Prostate gland (tissue), 2 donors: ENCODE results near the gene LRPPRC. TPM values are rescaled to one million over a fixed set of nuclear protein-coding genes. Genes with fewer than 3 reads are reported as not detected.
"Not testable (repeated sequence)": the region's sequence is repeated elsewhere in the genome, so short reads cannot be mapped to it uniquely, and the experiment has no call there.

Source experiments
- DNase-seq: peaks from one replicate; pipeline ENCODE4 v3.0.0-alpha.2; 2019; ENCODE audit warnings: low spot score
- H3K27ac ChIP-seq, 2 donors: fragments of 200-600 bp; sonication (generic); 2 replicates each; pipeline ENCODE4 v1.5.1; 2017 to 2019
- H3K27me3 ChIP-seq: fragments of 200-600 bp; sonication (generic); replicated peaks from 2 replicates; pipeline ENCODE4 v1.5.1; 2019; ENCODE audit not compliant: insufficient read depth
- H3K36me3 ChIP-seq, 2 donors: fragments of 200-600 bp; sonication (generic); 1 replicate in 1 of 2; 2 replicates in 1 of 2; pipeline versions ENCODE4 v1.5.1 to v1.8.1; 2017 to 2019
- H3K4me1 ChIP-seq: fragments of 200-600 bp; sonication (generic); replicated peaks from 2 replicates; pipeline ENCODE4 v1.5.1; 2019
- H3K4me3 ChIP-seq, 2 donors: fragments of 200-600 bp; sonication (generic); 2 replicates each; pipeline ENCODE4 v1.5.1; 2017 to 2019
- H3K9me3 ChIP-seq: fragments of 200-600 bp; sonication (generic); 2 replicates; pipeline ENCODE4 v1.5.1; 2017
- CTCF ChIP-seq, 4 experiments: fragments of 200-600 bp in 2 of 4; fragments of 450-650 bp in 2 of 4; sonication (generic) in 2 of 4; IDR thresholded peaks; 1 replicate in 3 of 4; 2 replicates in 1 of 4; pipeline ENCODE4 v1.5.1; 2016 to 2019; ENCODE audit warnings: antibody characterized with exemption in 4 of 4, mild to moderate bottlenecking in 2 of 4, moderate library complexity in 2 of 4
- POLR2A ChIP-seq: fragments of 450-650 bp; IDR thresholded peaks from one replicate; pipeline ENCODE4 v1.6.1; 2016; ENCODE audit warnings: antibody characterized with exemption, mild to moderate bottlenecking
- POLR2AphosphoS5 ChIP-seq: sonication (generic); formaldehyde crosslinking; IDR thresholded peaks from one replicate; pipeline ENCODE4 v1.6.1; 2017; ENCODE audit warnings: antibody characterized with exemption
- WGBS: methylation state at CpG from one replicate; pipeline ENCODE4 v1.1.5; 2018; 5-methylcytosine and 5-hydroxymethylcytosine counted together
- intact Hi-C: fragments of 100-400 bp; cut with DNase I; formaldehyde crosslinking; loops from one replicate; pipeline ENCODE4 v1.14.2; 2022
- total RNA-seq, 2 donors: library from RNA; depleted of rRNA; stranded (reverse); fragments of >200 nt; gene quantifications; one replicate each; pipeline ENCODE4 v1.1.0, GENCODE V29; 2016

Gene LRPPRC
- total RNA-seq, 2 donors from 2014 or later: 49.3 to 82.3 TPM

- Histone ChIP-seq H3K27ac (no peak overlapping the region), H3K9me3 (no peaks in the 10 kb centered on the region), H3K36me3 (no peaks in the 10 kb centered on the region), H3K4me3 (no peak overlapping the region), H3K27me3 (no peaks in the 10 kb centered on the region), H3K4me1 (no peaks in the 10 kb centered on the region)
- intact Hi-C loops: no loop called here
- 71% methylated on average over 4 of the region's 4 CpGs for WGBS
- DNase-seq: no peak
- TF ChIP-seq POLR2A (no peak), CTCF (IDR thresholded peaks at IDR 0.05) (no peak), POLR2AphosphoS5 (no peak)
These were observed 61.2 kb downstream of the LRPPRC start for GRCh38 chr2:43934567-43934966.

GRCh38 chr2:43931293-43931692 lies 64.5 kb downstream of the LRPPRC start:
- no peak for TF ChIP-seq CTCF (IDR thresholded peaks at IDR 0.05)
- TF ChIP-seq POLR2AphosphoS5: no peak
- TF ChIP-seq POLR2A: no peak
- no peaks in the 10 kb centered on the region for H3K27me3 ChIP-seq
- DNase-seq: no peak
- intact Hi-C loops: no loop called here
- H3K4me1 ChIP-seq: no peaks in the 10 kb centered on the region
- H3K27ac ChIP-seq: no peak overlapping the region
- H3K36me3 ChIP-seq: no peaks in the 10 kb centered on the region
- no peak overlapping the region for H3K4me3 ChIP-seq
- WGBS: 90% methylated on average over 3 of the region's 3 CpGs
- no peaks in the 10 kb centered on the region for H3K9me3 ChIP-seq

GRCh38 chr2:43927442-43927841 lies 68.3 kb downstream of the LRPPRC start:
- TF ChIP-seq POLR2A (no peak), POLR2AphosphoS5 (no peak), CTCF (IDR thresholded peaks at IDR 0.05) (no peak)
- no peaks in the 10 kb centered on the region for H3K36me3 ChIP-seq
- no peaks in the 10 kb centered on the region for H3K4me1 ChIP-seq
- WGBS: 84% methylated on average over 4 of the region's 4 CpGs
- DNase-seq: no peak
- H3K27me3 ChIP-seq: no peaks in the 10 kb centered on the region
- intact Hi-C loops: no loop called here
- no peaks in the 10 kb centered on the region for H3K9me3 ChIP-seq
- no peak overlapping the region for H3K4me3 ChIP-seq
- no peak overlapping the region for H3K27ac ChIP-seq

GRCh38 chr2:43925431-43925830 lies 70.4 kb downstream of the LRPPRC start:
- WGBS: 89% methylated on average over 4 of the region's 4 CpGs
- DNase-seq: no peak
- intact Hi-C loops: no loop called here
- Histone ChIP-seq H3K4me3 (no peak overlapping the region), H3K9me3 (no peaks in the 10 kb centered on the region), H3K27me3 (no peaks in the 10 kb centered on the region), H3K27ac (no peak overlapping the region), H3K4me1 (no peaks in the 10 kb centered on the region), H3K36me3 (no peaks in the 10 kb centered on the region)
- TF ChIP-seq POLR2AphosphoS5 (no peak), POLR2A (no peak), CTCF (IDR thresholded peaks at IDR 0.05) (no peak)

- Histone ChIP-seq H3K27ac (no peak overlapping the region), H3K36me3 (no peaks in the 10 kb centered on the region), H3K27me3 (no peaks in the 10 kb centered on the region), H3K9me3 (no peaks in the 10 kb centered on the region), H3K4me1 (no peaks in the 10 kb centered on the region), H3K4me3 (no peak overlapping the region)
- TF ChIP-seq CTCF (IDR thresholded peaks at IDR 0.05) (no peak), POLR2AphosphoS5 (no peak), POLR2A (no peak)
- intact Hi-C loops: no loop called here
- 86% methylated on average over 2 of the region's 2 CpGs for WGBS
- DNase-seq: no peak
These were observed 71.3 kb downstream of the LRPPRC start for GRCh38 chr2:43924463-43924862.

GRCh38 chr2:43911136-43911790 lies 84.5 kb downstream of the LRPPRC start:
- DNase-seq, H3K4me1 ChIP-seq, intact Hi-C loops, H3K4me3 ChIP-seq, H3K9me3 ChIP-seq, H3K27me3 ChIP-seq, H3K27ac ChIP-seq, H3K36me3 ChIP-seq: not testable (repeated sequence)
- 93% methylated on average over 8 of the region's 8 CpGs for WGBS
